Esophagus muscularis mucosa (tissue), 4 donors: ENCODE measurements around the gene TRAPPC3.
A peak's percentile ranks its signal among the peaks of the same experiment; 100 is the strongest.

Experiments
- EP300 ChIP-seq: sonication (generic); formaldehyde crosslinking; IDR thresholded peaks from one replicate; pipeline ENCODE4 v1.6.1; 2017; ENCODE audit warnings: antibody characterized with exemption
- POLR2A ChIP-seq: fragments of 450-650 bp; IDR thresholded peaks from one replicate; pipeline ENCODE4 v1.6.1; 2017; ENCODE audit warnings: antibody characterized with exemption, moderate library complexity, mild to moderate bottlenecking, low read depth
- TF ChIP-seq, protein P1 (sequence below), 3 experiments: fragments of 200-600 bp in 2 of 3; fragments of 450-650 bp in 1 of 3; sonication (generic) in 2 of 3; IDR thresholded peaks; one replicate each; pipeline ENCODE4 v1.5.1; 2017 to 2019; ENCODE audit warnings: antibody characterized with exemption in 3 of 3, mild to moderate bottlenecking in 2 of 3, moderate library complexity in 1 of 3

DNA sequence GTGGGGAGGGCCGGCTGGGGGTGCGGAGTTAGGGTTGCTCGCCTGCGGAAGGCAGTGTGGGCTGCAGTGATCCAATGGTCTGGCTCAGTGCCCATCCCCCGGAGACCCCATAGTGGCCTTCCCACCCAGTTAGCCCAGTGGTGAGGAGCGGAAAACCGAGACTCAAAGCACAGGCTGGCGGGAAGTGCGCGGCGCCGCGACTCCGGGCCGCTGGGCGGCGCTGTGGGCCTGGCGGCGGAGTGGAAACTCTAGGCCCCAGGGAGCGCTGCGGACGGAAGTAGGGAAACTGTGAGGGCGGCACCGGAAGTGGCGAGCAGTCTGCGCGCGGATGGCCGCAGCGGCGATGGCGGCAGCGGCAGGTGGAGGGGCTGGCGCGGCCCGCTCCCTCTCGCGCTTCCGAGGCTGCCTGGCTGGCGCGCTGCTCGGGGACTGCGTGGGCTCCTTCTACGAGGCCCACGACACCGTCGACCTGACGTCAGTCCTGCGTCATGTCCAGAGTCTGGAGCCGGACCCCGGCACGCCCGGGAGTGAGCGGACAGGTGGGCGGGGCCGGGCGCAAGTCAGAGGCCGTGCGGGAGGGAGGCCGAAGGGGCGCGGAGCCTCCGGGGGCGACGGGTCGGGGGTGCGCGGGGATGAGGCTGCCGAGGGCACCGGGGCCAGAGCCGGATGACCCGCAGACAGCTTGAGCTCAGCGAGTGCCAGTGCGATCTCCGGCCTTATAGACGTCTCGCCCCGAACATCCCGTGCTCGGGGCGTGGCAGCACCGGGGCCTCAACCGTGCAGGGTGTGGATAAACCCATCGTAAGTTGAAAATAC lies 60.5 kb downstream of the TRAPPC3 start, which contains the start of gene ADPRS:
- TF ChIP-seq, protein P1, sequence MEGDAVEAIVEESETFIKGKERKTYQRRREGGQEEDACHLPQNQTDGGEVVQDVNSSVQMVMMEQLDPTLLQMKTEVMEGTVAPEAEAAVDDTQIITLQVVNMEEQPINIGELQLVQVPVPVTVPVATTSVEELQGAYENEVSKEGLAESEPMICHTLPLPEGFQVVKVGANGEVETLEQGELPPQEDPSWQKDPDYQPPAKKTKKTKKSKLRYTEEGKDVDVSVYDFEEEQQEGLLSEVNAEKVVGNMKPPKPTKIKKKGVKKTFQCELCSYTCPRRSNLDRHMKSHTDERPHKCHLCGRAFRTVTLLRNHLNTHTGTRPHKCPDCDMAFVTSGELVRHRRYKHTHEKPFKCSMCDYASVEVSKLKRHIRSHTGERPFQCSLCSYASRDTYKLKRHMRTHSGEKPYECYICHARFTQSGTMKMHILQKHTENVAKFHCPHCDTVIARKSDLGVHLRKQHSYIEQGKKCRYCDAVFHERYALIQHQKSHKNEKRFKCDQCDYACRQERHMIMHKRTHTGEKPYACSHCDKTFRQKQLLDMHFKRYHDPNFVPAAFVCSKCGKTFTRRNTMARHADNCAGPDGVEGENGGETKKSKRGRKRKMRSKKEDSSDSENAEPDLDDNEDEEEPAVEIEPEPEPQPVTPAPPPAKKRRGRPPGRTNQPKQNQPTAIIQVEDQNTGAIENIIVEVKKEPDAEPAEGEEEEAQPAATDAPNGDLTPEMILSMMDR (IDR thresholded peaks at IDR 0.05): peak; percentile 98 to 99 (median 99)
- TF ChIP-seq EP300 (no peak), POLR2A (peak; percentile 87)
